Panc1 (cell line): ENCODE measurements around the gene PCGF1.

Source experiments
- POLR2AphosphoS5 ChIP-seq: IDR thresholded peaks from 2 replicates; pipeline ENCODE4 v1.6.1; 2012; ENCODE audit warnings: mild to moderate bottlenecking, low read depth, low read length, moderate library complexity
- TF ChIP-seq, protein P1 (sequence below): fragments of 450-650 bp; IDR thresholded peaks from 2 replicates; pipeline ENCODE4 v1.5.1; 2017; ENCODE audit warnings: mild to moderate bottlenecking
- TF ChIP-seq, protein P2 (sequence below), 2 experiments: IDR thresholded peaks; 2 replicates each; pipeline ENCODE4 v1.6.1; 2011 to 2012; ENCODE audit warnings: low read depth in 2 of 2, control low read depth in 1 of 2, low read length in 1 of 2, mild to moderate bottlenecking in 1 of 2, moderate library complexity in 1 of 2; ENCODE audit not compliant: insufficient read depth in 1 of 2

DNA sequence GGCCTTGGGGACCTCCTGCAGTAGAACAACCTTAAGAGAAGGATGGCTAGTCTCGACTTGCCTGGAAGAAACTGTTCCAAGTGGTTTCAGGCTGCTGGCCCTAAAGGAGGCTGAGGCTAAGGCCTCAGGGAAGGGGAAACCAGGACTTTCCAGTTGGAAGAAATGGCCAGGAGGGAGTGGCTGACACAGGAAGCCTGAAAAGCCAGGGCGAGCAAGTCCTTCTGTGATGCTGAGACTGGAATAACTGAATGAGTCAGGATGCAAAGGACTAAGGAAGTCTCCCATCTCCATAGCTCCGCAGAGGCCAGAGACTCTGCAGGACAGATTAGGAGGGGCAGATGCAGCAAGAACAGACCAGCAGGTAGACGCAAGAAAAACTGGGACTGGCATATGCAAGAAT is 29.6 kb upstream of the PCGF1 start:
- TF ChIP-seq, protein P1, sequence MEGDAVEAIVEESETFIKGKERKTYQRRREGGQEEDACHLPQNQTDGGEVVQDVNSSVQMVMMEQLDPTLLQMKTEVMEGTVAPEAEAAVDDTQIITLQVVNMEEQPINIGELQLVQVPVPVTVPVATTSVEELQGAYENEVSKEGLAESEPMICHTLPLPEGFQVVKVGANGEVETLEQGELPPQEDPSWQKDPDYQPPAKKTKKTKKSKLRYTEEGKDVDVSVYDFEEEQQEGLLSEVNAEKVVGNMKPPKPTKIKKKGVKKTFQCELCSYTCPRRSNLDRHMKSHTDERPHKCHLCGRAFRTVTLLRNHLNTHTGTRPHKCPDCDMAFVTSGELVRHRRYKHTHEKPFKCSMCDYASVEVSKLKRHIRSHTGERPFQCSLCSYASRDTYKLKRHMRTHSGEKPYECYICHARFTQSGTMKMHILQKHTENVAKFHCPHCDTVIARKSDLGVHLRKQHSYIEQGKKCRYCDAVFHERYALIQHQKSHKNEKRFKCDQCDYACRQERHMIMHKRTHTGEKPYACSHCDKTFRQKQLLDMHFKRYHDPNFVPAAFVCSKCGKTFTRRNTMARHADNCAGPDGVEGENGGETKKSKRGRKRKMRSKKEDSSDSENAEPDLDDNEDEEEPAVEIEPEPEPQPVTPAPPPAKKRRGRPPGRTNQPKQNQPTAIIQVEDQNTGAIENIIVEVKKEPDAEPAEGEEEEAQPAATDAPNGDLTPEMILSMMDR = no peak
- TF ChIP-seq, protein P2, sequence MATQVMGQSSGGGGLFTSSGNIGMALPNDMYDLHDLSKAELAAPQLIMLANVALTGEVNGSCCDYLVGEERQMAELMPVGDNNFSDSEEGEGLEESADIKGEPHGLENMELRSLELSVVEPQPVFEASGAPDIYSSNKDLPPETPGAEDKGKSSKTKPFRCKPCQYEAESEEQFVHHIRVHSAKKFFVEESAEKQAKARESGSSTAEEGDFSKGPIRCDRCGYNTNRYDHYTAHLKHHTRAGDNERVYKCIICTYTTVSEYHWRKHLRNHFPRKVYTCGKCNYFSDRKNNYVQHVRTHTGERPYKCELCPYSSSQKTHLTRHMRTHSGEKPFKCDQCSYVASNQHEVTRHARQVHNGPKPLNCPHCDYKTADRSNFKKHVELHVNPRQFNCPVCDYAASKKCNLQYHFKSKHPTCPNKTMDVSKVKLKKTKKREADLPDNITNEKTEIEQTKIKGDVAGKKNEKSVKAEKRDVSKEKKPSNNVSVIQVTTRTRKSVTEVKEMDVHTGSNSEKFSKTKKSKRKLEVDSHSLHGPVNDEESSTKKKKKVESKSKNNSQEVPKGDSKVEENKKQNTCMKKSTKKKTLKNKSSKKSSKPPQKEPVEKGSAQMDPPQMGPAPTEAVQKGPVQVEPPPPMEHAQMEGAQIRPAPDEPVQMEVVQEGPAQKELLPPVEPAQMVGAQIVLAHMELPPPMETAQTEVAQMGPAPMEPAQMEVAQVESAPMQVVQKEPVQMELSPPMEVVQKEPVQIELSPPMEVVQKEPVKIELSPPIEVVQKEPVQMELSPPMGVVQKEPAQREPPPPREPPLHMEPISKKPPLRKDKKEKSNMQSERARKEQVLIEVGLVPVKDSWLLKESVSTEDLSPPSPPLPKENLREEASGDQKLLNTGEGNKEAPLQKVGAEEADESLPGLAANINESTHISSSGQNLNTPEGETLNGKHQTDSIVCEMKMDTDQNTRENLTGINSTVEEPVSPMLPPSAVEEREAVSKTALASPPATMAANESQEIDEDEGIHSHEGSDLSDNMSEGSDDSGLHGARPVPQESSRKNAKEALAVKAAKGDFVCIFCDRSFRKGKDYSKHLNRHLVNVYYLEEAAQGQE (IDR thresholded peaks at IDR 0.05; ENCODE audit: insufficient read depth in 1 of 2, low read depth in 2 of 2, low read length in 1 of 2) = no peak
- no peak for TF ChIP-seq POLR2AphosphoS5
